HG03175 (cell line): ENCODE measurements around the gene ADI1.
"Not testable (repeated sequence)": the region's sequence is repeated elsewhere in the genome, so short reads cannot be mapped to it uniquely, and the experiment has no call there.

Experiments
- ATAC-seq: cut with Tn5 transposase; IDR thresholded peaks from one replicate; pipeline ENCODE4 v1.9.1; 2021; ENCODE audit warnings: mild to moderate bottlenecking, moderate library complexity; ENCODE audit not compliant: unreplicated experiment

ADI1 gene

GRCh38 chr2:3529316-3530025, 10.1 kb upstream of the ADI1 start:
- no peak for ATAC-seq

DNA sequence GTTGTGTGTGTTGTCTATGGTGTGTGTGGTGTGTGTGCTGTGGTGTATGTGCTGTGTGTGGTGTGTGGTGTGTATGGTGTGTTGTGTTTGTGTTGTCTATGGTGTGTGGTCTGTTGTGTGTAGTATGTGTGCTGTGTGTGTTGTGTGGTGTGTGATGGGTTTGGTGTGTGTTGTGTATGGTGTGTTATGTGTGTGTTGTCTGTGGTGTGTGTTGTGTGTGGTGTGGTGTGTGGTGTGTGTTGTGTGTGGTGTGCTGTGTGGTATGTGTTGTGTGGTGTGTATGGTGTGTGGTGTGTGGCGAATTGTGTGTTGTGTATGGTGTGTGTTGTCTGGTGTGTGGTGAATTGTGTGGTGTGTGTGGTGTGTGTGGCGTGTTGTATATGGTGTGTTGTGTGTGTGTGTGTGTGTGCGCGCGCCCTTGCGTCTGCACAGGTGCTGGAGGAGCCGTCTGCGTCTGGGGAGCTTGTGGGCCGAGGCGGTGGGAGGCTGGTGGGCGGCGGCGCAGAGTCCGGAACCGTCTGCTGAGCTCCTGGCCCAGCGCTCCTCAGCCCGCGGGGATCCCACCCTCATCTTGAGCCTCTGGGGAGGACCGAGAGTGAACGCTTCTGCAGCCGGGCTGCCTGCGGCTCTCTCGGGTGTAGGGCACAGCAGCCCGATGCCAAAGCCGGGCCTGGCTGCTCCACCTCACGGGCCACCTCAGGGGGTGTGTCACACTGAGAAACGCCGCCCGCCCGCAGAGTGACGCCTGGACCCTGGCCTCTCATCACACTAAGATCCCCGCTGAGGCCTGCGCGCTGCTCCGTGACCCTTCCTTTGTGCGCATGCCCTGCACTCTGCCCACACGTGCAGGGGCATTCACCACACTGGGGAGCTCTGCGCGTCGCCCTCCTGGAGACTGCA, 8.8 kb upstream of the ADI1 start:
- ATAC-seq = no peak

GRCh38 chr2:3526871-3527270, 7.5 kb upstream of the ADI1 start:
- ATAC-seq = no peak

- ATAC-seq = no peak
Measured at GRCh38 chr2:3523551-3524041, 4.3 kb upstream of the ADI1 start.

DNA sequence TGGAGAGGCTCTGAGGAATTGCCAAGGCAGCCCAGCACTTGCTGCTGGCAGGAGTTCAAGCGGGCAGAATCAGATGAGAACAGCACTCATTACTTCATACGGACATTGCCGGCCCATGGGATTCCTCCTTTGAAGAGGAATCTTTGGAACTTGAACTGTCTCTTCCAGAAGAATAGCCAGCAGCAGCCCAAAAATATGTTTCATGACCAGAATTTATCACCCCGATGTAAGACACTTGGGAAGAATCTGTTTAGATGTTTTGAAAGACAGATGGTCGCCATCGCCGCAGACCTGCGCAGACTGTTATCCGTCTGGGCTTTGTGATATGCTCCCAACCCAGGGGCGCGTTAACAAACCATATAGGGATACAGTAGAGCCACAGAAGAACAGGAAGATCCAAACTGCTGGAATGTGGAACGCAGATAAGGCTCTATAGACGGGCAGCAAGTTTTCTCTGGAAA, 3.7 kb upstream of the ADI1 start:
- ATAC-seq = no peak

DNA sequence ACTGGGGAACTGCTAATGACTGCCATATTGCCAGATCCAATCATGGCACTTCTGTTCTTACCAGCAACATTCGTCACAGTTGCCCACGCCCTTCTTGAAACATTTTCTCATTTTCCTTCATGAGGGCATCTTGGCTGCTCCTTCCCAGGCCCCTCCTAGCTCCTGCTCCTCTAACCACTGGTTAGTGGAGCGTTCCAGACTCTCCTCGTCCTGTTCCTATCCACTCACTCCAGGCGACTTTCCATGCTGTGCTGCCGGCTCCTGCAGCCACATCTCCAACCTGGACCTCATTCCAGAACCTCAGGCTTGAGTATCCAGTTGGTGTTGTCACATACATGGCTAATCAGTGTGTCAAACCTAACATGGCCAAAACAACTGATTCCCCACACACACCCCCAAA, 1.3 kb upstream of the ADI1 start:
- ATAC-seq = no peak

GRCh38 chr2:3518496-3519254, 656 bp downstream of the ADI1 start:
- ATAC-seq = peak; percentile 78

- no peak for ATAC-seq
Measured at GRCh38 chr2:3517948-3518495, 1.3 kb downstream of the ADI1 start.

- ATAC-seq = no peak
Measured at GRCh38 chr2:3516831-3517230, 2.5 kb downstream of the ADI1 start.

DNA sequence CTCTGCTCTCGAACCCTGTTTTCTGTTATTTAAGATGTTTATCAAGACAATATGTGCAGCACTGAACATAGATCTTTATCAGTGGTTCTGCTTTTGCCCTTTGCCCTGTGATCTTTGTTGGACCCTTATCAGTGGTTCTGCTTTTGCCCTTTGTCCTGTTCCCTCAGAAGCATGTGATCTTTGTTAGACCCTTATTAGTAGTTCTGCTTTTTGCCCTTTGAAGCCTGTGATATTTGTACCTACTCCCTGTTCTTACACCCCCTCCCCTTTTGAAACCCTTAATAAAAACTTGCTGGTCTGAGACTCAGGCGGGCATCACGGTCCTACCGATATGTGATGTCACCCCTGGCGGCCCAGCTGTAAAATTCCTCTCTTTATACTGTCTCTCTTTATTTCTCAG, 3.9 kb downstream of the ADI1 start:
- not testable (repeated sequence) for ATAC-seq

GRCh38 chr2:3513026-3513810, 6.1 kb downstream of the ADI1 start:
- ATAC-seq = no peak

DNA sequence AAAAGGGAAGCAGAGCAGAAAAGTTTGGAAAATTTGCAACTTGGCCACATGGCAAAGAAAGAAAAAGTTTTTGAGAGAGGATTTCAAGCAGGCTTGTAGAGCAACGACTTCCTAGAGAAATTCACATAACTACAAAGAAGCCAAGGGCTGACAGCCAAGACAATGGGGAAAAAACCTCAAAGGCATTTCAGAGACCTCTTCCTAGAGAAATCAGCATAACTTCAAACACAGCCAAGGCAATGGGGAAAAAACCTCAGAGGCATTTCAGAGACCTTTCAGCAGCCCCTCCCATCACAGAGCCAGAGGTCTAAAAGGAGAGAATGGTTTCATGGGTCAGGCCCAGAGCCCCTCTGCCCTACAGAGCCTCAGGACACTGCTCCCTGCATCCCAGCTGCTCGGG, 7.2 kb downstream of the ADI1 start:
- ATAC-seq = no peak

DNA sequence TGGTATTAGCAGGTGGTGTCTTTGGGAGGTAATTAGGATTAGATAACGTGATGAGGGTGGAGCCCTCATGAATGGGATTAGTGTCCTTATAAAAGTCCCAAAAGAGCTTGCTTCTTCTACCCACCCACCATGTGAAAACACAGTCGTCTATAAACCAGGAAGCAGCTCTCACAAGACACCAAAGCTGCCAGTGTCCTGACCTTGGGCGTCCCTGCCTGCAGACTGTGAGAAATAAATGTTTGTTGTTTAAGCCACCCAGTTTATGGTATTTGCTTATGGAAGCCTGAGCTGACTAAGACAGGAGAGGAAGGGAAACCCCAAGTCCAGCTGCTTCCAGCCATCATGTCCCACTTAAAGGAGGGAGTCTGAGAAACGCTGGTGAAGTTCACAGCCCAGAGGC, 13.6 kb downstream of the ADI1 start:
- no peak for ATAC-seq

DNA sequence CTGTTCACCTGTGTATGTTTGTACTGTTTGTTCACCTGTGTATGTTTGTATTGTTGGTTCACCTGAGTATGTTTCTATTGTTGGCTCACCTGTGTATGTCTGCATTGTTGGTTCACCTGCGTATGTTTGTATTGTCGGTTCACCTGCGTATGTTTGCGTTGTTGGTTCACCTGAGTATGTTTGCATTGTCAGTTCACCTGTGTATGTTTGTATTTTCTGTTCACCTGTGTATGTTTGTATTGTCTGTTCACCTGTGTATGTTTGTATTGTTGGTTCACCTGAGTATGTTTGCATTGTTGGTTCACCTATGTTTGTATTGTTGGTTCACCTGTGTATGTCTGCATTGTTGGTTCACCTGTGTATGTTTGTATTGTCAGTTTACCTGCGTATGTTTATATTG, 14.6 kb downstream of the ADI1 start:
- no peak for ATAC-seq

DNA sequence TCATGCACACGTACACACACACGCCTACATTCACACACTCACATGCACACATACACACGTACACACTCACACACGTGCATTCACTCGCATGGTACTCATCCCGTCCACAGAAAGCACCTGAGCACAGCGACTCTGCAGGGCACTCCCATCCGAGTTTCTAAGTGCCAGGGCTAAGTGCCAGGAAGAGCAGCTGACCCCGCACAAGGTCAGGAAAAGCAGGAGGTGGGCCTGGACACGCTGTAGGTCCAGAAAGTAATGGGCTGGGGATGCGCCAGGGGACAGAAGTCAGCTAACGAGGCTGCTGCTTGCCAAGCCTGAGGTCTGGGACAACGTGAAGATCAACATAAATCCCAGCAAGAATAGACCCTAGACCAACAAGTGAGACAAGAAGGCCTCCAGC, 15.8 kb downstream of the ADI1 start:
- ATAC-seq = no peak

DNA sequence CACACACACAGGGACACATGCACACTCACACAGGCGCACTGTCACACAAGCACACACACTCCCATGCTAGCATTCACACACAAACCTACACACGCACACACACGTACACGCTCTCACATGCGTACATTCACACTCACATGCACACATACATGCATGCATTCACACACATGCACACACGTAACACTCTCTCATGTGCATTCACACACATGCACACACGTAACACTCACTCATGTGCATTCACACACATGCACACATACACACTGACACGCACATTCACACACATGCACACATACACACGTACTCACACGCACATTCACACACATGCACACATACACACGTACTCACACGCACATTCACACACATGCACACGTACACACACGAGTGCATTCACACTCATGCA, 16.3 kb downstream of the ADI1 start:
- no peak for ATAC-seq

- no peak for ATAC-seq
Measured at GRCh38 chr2:3500326-3500899, 18.9 kb downstream of the ADI1 start.

DNA sequence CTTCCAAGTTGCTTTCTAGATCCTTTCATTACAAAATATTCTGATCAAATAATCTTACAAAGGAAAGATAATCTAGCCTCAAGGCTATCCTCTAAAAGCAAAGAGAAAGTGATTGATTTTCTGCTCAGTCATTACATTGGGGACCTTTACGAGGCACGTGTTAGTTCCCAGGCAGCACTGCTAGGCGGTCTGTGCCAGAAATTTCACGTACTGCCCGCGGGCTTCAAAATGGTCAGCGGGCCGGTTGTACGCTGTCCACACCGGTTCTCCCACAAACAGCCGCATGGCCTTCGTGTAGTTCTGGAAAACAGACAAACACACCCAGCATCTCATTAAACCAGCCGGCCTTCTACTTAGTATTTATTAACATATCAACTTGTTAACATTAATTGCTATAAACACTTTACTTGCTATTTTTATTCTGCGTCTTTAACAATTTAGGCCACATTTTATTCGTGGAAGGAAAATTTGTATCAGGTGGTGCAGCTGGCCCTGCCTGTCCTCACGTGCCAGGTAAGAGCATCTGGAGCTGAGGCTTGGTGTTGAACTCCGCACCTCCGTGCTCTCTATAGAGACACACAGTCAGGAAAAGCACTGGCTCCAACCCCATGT, 20.4 kb downstream of the ADI1 start:
- ATAC-seq = no peak

DNA sequence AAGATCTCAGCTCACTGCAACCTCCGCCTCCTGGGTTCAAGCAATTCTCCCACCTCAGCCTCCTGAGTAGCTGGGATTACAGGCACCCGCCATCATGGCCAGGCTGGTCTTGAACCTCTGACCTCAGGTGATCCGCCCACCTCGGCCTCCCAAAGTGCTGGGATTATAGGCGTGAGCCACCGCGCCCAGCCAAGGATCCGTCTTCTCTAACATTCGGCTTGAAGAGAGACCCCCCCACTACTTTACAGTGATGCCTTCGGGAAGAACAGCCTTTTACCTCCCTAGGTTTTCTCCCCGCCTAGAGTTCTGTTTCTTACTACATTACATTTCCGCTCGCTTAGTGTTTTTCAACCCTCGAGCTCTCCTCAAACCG, 22.6 kb downstream of the ADI1 start:
- not testable (repeated sequence) for ATAC-seq
